HG03571 (cell line): ENCODE results near the gene PANK4.
"Not testable (repeated sequence)": the region's sequence is repeated elsewhere in the genome, so short reads cannot be mapped to it uniquely, and the experiment has no call there.

ENCODE experiments used
- ATAC-seq: cut with Tn5 transposase; IDR thresholded peaks from one replicate; pipeline ENCODE4 v1.9.1; 2021; ENCODE audit not compliant: unreplicated experiment

Gene PANK4

DNA sequence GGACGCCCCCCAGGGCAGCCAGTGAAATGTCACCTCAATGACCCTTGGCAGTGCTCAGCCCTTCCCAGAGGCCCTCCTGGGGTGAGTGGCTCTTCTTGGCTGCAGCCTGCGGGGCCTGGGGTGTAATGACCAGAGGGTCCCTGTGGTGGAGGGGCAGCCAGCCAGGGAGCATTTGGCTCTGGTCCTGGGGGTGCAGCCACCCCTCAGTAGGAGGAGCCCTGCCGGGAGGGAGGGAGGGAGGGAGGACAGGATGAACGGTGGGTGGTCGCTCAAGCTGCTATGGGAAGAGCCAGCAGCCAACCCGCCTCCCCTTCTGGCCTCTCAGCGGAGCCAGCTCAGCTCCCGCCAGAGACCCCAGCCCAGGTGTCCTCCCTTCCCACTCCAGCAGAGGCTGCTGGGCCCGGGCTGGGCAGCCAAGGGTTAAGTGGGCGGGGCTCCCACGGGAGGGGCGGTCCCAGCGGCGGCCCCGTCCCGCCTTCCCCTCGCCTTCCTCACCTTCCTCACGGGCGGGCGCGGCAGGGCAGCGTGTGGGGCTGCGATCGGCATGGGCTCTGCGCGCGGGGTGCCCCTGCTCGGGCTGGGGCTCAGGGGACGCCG lies 59.3 kb downstream of the PANK4 start:
- ATAC-seq, result no peak

DNA sequence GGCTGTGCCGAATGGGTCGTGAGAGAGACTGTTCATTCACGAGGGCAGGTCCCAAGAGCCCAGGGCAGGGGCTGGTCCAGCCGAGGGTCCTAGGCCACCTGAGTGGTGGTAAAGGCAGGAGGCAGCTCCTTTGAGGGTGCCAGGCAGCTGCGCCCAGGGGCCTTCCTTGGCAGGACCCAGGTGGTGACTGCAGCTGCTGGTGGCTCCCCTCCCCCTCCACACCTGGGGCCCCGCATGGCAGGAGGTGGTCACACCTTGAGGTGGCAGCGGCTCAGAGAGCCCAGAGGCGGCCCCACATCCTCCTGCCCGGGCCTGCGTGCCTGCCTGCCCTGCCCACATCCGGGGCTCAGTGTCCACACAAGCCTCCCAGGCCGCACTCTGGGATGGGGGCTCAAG lies 60.1 kb downstream of the PANK4 start:
- ATAC-seq, result no peak

DNA sequence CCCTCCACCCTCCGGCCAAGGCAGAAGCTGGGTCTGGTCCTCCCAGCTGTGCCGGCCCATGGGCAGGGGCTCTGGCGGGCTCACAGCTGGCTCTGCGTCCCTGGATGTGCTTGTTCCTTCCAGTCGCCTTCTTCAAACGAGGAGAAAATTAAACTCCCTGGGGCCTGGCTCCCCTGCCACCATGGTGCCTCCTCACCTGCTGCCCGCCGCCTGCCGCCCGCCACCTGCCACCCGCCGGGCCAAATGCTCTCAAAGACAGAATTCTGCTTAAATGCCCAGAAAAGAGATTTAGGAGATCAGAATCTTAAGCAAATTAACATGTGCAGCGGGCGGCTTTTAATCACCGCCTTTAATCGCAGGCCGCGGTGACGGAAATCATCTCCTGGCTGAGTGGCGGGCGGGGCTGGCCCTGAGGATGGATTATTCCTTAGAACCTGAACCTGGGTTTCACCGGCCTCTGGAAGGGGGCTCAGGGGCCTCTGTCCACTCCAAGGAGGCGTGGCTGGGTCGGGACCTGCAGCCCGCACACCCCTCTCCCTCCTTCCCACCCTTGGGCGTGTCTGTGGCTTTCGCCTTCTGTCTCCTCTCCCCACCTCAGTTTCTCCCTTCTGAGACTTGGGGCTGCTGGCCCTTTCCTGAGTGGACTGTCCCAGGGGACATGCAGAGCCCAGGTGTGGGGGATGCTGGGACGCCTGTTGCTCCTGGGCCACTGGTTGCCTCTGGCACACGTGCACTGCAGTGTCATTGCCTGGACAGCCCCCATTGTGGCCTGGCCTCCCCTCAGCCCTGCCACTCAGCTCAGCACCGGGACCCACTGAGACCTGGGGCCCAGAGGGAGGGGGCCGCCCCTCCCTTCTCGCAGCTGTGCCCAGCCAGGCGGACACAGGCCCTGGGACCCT lies 60.8 kb downstream of the PANK4 start:
- ATAC-seq, result no peak

GRCh38 chr1:2463396-2463795 lies 63.0 kb downstream of the PANK4 start:
- no peak for ATAC-seq

DNA sequence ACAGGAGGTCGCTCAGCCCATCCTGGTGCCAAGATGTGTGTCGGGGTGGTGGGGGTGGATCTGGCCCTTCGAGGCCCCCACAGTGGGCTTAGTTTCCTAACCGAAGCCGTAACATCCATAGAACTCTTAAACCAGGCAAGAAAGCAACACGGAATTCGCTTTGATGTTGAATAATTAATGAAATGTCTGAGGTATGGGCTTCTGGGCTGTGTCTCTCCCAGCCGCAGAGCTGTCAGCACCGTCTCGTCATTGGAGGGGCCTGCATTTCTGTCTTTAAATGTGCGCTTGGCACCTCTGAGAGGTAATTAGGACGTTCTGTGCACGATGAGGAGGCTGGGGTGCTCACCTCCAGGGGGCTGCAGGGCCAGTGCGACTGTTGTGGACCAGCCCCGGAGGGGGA lies 63.6 kb downstream of the PANK4 start:
- no peak for ATAC-seq

DNA sequence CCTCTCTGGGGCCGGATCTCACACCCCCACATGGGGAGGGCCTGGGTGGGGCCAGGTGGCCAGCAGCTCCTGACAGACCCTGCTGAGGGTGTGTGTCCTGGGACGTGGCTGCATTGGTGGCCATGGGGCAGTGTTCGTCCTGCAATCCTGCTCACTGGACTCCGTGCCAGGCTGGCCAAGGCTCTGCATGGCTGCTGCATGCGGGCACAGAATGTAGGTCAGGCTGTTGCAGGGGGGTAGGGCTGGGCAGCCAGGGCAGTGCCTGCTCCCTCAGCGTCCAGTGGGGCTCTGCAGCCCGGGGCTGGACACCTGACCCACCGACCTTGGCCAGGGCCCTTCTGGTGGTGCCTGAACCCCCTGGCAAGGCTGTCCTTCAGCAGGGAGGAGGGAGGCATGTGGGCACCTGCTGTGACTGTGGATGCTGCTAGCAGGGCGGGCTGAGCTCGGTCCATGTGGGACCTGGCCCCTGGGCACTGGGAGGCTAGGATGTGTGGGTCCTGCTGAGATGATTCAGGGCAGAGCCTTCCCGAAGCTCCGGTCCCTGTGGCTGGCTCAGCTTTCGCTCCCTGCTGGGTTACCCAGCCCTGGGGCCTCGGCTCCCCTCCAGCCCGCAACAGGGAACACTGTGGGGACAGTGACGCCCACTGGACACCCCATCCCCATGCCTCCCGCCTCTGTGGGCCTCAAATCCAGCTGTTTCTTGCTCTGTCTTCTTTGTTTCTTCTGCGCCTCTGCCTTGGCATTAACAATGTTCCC lies 65.2 kb downstream of the PANK4 start:
- no peak for ATAC-seq

GRCh38 chr1:2460203-2460602 lies 66.2 kb downstream of the PANK4 start:
- no peak for ATAC-seq

GRCh38 chr1:2459757-2460156 lies 66.6 kb downstream of the PANK4 start:
- no peak for ATAC-seq

DNA sequence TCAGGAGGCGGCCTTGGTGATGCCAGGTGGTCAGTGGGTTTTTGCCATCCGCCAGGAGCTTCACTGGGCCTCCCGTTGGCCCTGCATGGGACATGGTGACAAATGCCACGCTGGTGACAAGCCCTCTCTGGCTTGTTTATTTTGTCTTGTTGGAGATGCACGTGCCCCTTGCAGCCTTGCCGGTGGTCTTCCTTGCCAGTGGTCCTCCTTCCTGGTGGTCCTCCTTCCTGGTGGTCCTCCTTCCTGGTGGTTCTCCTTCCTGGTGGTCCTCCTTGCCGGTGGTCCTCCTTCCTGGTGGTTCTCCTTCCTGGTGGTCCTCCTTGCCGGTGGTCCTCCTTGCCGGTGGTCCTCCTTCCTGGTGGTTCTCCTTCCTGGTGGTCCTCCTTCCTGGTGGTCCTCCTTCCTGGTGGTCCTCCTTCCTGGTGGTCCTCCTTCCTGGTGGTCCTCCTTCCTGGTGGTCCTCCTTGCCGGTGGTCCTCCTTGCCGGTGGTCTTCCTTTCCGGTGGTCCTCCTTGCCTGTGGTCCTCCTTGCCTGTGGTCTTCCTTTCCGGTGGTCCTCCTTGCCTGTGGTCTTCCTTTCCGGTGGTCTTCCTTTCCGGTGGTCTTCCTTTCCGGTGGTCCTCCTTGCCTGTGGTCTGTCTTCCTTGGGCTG lies 67.2 kb downstream of the PANK4 start:
- not testable (repeated sequence) for ATAC-seq

- no peak for ATAC-seq
These were observed 67.7 kb downstream of the PANK4 start for GRCh38 chr1:2458687-2459086.
